HEK293 (cell line): ENCODE results near the gene SOX18.

Experiments
- ATF2 ChIP-seq: fragments of 450-650 bp; formaldehyde crosslinking; IDR thresholded peaks from 2 replicates; pipeline ENCODE4 v1.5.1; 2016; ENCODE audit warnings: missing biosample characterization, missing genetic modification characterization, low read depth
- ELK4 ChIP-seq: IDR thresholded peaks from 2 replicates; pipeline ENCODE4 v1.6.1; 2011; ENCODE audit warnings: mild to moderate bottlenecking, low read depth, low read length, borderline replicate concordance
- GLI2 ChIP-seq: fragments of 450-650 bp; formaldehyde crosslinking; IDR thresholded peaks from 2 replicates; pipeline ENCODE4; 2017; ENCODE audit warnings: missing biosample characterization, missing genetic modification characterization, low read depth, borderline replicate concordance
- GLIS1 ChIP-seq: fragments of 450-650 bp; formaldehyde crosslinking; IDR thresholded peaks from 2 replicates; pipeline ENCODE4 v1.5.1; 2016; ENCODE audit warnings: missing biosample characterization, missing genetic modification characterization
- HOXC10 ChIP-seq: sonication (generic); formaldehyde crosslinking; IDR thresholded peaks from 2 replicates; pipeline ENCODE4 v1.8.1; 2023; ENCODE audit warnings: mild to moderate bottlenecking, missing genetic modification reagents
- HOXD13 ChIP-seq: sonication (generic); formaldehyde crosslinking; IDR thresholded peaks from 2 replicates; pipeline ENCODE4 v1.8.0; 2022; ENCODE audit warnings: missing genetic modification reagents, borderline replicate concordance
- INSM2 ChIP-seq: fragments of 450-650 bp; formaldehyde crosslinking; IDR thresholded peaks from 2 replicates; pipeline ENCODE4 v1.5.1; 2016; ENCODE audit warnings: missing biosample characterization, missing genetic modification characterization
- KLF16 ChIP-seq: fragments of 450-650 bp; formaldehyde crosslinking; IDR thresholded peaks from 2 replicates; pipeline ENCODE4 v1.5.1; 2017; ENCODE audit warnings: missing biosample characterization, missing genetic modification characterization
- MEIS1 ChIP-seq: sonication (generic); formaldehyde crosslinking; IDR thresholded peaks from 2 replicates; pipeline ENCODE4 v1.8.1; 2022; ENCODE audit warnings: missing genetic modification reagents, mild to moderate bottlenecking, borderline replicate concordance
- OSR2 ChIP-seq: fragments of 450-650 bp; formaldehyde crosslinking; IDR thresholded peaks from 2 replicates; pipeline ENCODE4 v1.5.1; 2016; ENCODE audit warnings: missing biosample characterization, missing genetic modification characterization
- PRDM6 ChIP-seq: fragments of 450-650 bp; formaldehyde crosslinking; IDR thresholded peaks from 2 replicates; pipeline ENCODE4 v1.5.1; 2017; ENCODE audit warnings: missing biosample characterization, missing genetic modification characterization
- ZBTB17 ChIP-seq: fragments of 450-650 bp; formaldehyde crosslinking; IDR thresholded peaks from 2 replicates; pipeline ENCODE4 v1.5.1; 2016; ENCODE audit warnings: missing biosample characterization, missing genetic modification characterization
- ZFP69B ChIP-seq: fragments of 450-650 bp; formaldehyde crosslinking; IDR thresholded peaks from 2 replicates; pipeline ENCODE4 v1.5.1; 2016; ENCODE audit warnings: missing biosample characterization, missing genetic modification characterization
- ZNF157 ChIP-seq: fragments of 450-650 bp; formaldehyde crosslinking; IDR thresholded peaks from 2 replicates; pipeline ENCODE4 v1.5.1; 2016; ENCODE audit warnings: missing biosample characterization, missing genetic modification characterization
- ZNF18 ChIP-seq: fragments of 450-650 bp; formaldehyde crosslinking; IDR thresholded peaks from 2 replicates; pipeline ENCODE4 v1.5.1; 2016; ENCODE audit warnings: missing biosample characterization, missing genetic modification characterization
- ZNF2 ChIP-seq: fragments of 450-650 bp; formaldehyde crosslinking; IDR thresholded peaks from 2 replicates; pipeline ENCODE4 v1.5.1; 2016; ENCODE audit warnings: missing biosample characterization, missing genetic modification characterization
- ZNF302 ChIP-seq: fragments of 450-650 bp; formaldehyde crosslinking; IDR thresholded peaks from 2 replicates; pipeline ENCODE4 v1.5.1; 2016; ENCODE audit warnings: missing biosample characterization, missing genetic modification characterization, low read depth
- ZNF362 ChIP-seq: fragments of 450-650 bp; formaldehyde crosslinking; IDR thresholded peaks from 2 replicates; pipeline ENCODE4 v1.5.1; 2016; ENCODE audit warnings: missing biosample characterization, missing genetic modification characterization
- ZNF416 ChIP-seq: fragments of 450-650 bp; formaldehyde crosslinking; IDR thresholded peaks from 2 replicates; pipeline ENCODE4 v1.5.1; 2016; ENCODE audit warnings: missing biosample characterization, missing genetic modification characterization
- ZNF48 ChIP-seq: fragments of 450-650 bp; formaldehyde crosslinking; IDR thresholded peaks from 2 replicates; pipeline ENCODE4 v1.5.1; 2016; ENCODE audit warnings: missing biosample characterization, missing genetic modification characterization
- ZNF521 ChIP-seq: fragments of 450-650 bp; formaldehyde crosslinking; IDR thresholded peaks from 2 replicates; pipeline ENCODE4 v1.5.1; 2017; ENCODE audit warnings: missing biosample characterization, mild to moderate bottlenecking, missing genetic modification characterization
- ZNF530 ChIP-seq: fragments of 450-650 bp; formaldehyde crosslinking; IDR thresholded peaks from 2 replicates; pipeline ENCODE4 v1.5.1; 2016; ENCODE audit warnings: low read depth, missing biosample characterization, missing genetic modification characterization
- ZNF621 ChIP-seq: fragments of 450-650 bp; formaldehyde crosslinking; IDR thresholded peaks from 2 replicates; pipeline ENCODE4 v1.5.1; 2017; ENCODE audit warnings: missing biosample characterization, missing genetic modification characterization
- ZNF626 ChIP-seq: fragments of 450-650 bp; sonication (Bioruptor Pico); formaldehyde crosslinking; IDR thresholded peaks from 2 replicates; pipeline ENCODE4 v1.5.1; 2018; ENCODE audit warnings: missing biosample characterization, missing genetic modification characterization, inconsistent platforms
- ZNF639 ChIP-seq: fragments of 450-650 bp; formaldehyde crosslinking; IDR thresholded peaks from 2 replicates; pipeline ENCODE4 v1.5.1; 2016; ENCODE audit warnings: missing biosample characterization, missing genetic modification characterization
- ZNF654 ChIP-seq: fragments of 450-650 bp; formaldehyde crosslinking; IDR thresholded peaks from 2 replicates; pipeline ENCODE4 v1.5.1; 2016; ENCODE audit warnings: low read depth, missing biosample characterization, missing genetic modification characterization
- ZNF677 ChIP-seq: fragments of 450-650 bp; IDR thresholded peaks from 2 replicates; pipeline ENCODE4 v1.5.0; 2018; ENCODE audit warnings: missing biosample characterization, mild to moderate bottlenecking, missing genetic modification characterization, moderate library complexity
- ZNF707 ChIP-seq: fragments of 450-650 bp; formaldehyde crosslinking; IDR thresholded peaks from 2 replicates; pipeline ENCODE4 v1.5.1; 2016; ENCODE audit warnings: missing biosample characterization, missing genetic modification characterization
- ZSCAN16 ChIP-seq: fragments of 450-650 bp; formaldehyde crosslinking; IDR thresholded peaks from 2 replicates; pipeline ENCODE4 v1.5.1; 2016; ENCODE audit warnings: missing biosample characterization, missing genetic modification characterization
- ZSCAN4 ChIP-seq: fragments of 450-650 bp; formaldehyde crosslinking; IDR thresholded peaks from 2 replicates; pipeline ENCODE4 v1.5.1; 2017; ENCODE audit warnings: missing biosample characterization, missing genetic modification characterization

Gene SOX18

GRCh38 chr20:64035933-64036345 is 13.5 kb downstream of the SOX18 start, which contains the start of gene C20orf204 (continued):
- no peak for TF ChIP-seq ZNF639
- no peak for TF ChIP-seq ZNF707 (tag by site-specific recombination)
- peak; percentile 65 for TF ChIP-seq OSR2 (tag by site-specific recombination)
- TF ChIP-seq GLIS1 = no peak
- no peak for TF ChIP-seq ZNF654 (tag by site-specific recombination)
- no peak for TF ChIP-seq ELK4
- no peak for TF ChIP-seq ZNF48 (tag by site-specific recombination)
- TF ChIP-seq ZNF302 (tag by site-specific recombination) = no peak
- no peak for TF ChIP-seq ZNF626
- no peak for TF ChIP-seq ATF2 (tag by site-specific recombination)
- TF ChIP-seq ZNF362 (tag by site-specific recombination) = no peak
- no peak for TF ChIP-seq ZNF2 (tag by site-specific recombination)
- no peak for TF ChIP-seq ZFP69B (tag by site-specific recombination)
- no peak for TF ChIP-seq KLF16 (tag by site-specific recombination)
- TF ChIP-seq ZNF416 (tag by site-specific recombination) = no peak
- TF ChIP-seq HOXD13 (CRISPR knock-in tag) = no peak
- TF ChIP-seq ZNF157 (tag by site-specific recombination) = no peak
- TF ChIP-seq HOXC10 = no peak
- peak; percentile 36 for TF ChIP-seq ZBTB17 (tag by site-specific recombination)
- no peak for TF ChIP-seq ZNF521 (tag by site-specific recombination)
- no peak for TF ChIP-seq GLI2
- TF ChIP-seq ZNF621 (tag by site-specific recombination) = no peak
- no peak for TF ChIP-seq ZSCAN4
- TF ChIP-seq ZNF530 = no peak
- TF ChIP-seq ZSCAN16 (tag by site-specific recombination) = no peak
- TF ChIP-seq INSM2 (tag by site-specific recombination) = no peak
- no peak for TF ChIP-seq ZNF18 (tag by site-specific recombination)
- TF ChIP-seq ZNF677 (tag by site-specific recombination) = no peak
- TF ChIP-seq MEIS1 (CRISPR knock-in tag) = no peak
- TF ChIP-seq PRDM6 = no peak
